Measurements from ENCODE around the gene AP1S1.
"Not testable (repeated sequence)": the region's sequence is repeated elsewhere in the genome, so short reads cannot be mapped to it uniquely, and the experiment has no call there.

The AP1S1 gene

GRCh38 chr7:101125989-101126650 is 28.2 kb upstream of the AP1S1 start:
- DNase-seq = no peak

DNA sequence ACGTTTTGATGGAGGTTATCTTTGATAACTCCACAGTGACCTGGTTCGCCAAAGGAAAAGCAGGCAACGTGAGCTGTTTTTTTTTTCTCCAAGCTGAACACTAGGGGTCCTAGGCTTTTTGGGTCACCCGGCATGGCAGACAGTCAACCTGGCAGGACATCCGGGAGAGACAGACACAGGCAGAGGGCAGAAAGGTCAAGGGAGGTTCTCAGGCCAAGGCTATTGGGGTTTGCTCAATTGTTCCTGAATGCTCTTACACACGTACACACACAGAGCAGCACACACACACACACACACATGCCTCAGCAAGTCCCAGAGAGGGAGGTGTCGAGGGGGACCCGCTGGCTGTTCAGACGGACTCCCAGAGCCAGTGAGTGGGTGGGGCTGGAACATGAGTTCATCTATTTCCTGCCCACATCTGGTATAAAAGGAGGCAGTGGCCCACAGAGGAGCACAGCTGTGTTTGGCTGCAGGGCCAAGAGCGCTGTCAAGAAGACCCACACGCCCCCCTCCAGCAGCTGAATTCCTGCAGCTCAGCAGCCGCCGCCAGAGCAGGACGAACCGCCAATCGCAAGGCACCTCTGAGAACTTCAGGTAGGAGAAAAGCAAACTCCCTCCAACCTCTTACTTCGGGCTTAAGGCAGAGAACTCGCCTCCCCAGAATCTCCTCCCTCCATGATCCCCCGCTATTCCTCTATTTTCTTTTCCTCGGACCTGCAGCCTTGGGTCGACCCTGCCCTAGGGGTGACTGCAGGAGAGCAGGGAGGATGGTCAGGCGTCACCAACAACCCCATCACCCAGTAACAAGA is 27.4 kb upstream of the AP1S1 start, which contains the start of gene SERPINE1:
SERPINE1 (plus strand) TSS at position 454 of the 809 bp plus-strand sequence. CDS start 1,290 bp downstream, outside the sequence.
- peak; percentile 9 for DNase-seq

- no peak for DNase-seq
These were observed 26.7 kb upstream of the AP1S1 start for GRCh38 chr7:101127460-101128039.

DNA sequence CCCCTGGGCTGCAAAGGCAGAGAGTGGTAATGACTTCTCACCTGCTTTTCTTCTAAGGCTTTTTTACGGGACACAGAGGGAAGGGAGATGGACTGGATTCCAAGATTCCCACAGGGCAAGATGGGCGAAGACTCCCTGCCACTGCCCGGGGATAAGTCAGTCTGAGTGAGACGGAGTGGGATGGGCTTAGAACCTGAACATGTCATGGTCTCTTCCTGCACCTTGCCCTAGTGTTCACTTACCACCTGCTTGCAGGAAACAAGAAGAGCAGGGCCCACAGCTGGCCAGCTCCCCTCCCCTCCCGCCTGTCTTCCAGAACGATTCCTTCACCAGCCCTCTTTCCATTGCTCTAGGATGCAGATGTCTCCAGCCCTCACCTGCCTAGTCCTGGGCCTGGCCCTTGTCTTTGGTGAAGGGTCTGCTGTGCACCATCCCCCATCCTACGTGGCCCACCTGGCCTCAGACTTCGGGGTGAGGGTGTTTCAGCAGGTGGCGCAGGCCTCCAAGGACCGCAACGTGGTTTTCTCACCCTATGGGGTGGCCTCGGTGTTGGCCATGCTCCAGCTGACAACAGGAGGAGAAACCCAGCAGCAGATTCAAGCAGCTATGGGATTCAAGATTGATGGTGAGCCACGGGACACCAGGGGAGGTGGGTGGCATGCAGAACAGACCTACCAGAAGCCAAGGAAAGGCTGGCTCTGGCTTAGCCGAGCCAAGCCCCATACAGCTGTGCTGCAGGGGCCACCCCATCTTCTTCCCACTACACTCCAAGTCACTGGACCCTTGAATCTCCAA is 26.0 kb upstream of the AP1S1 start:
- DNase-seq = no peak

DNA sequence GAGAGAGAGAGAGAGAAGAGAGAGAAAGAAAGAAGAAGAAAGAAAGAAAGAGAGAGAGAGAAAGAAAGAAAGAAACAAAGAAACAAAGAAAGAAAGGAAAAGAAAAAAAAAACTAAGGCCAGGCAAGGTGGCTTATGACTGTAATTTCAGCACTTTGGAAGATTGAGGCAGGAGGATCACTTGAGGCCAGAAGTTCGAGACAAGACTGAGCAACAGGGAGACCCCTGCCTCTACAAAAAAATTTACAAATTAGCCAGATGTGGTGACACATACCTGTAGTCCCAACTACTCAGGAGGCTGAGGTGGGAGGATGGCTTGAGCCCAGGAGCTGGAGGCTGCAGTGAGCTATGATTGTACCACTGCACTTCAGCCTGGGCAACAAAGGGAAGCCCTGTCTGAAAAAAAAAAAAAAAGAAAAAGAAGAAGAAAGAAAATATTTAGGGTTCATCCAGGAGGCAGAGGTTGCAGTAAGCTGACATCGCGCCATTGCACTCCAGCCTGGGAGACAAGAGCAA is 24.6 kb upstream of the AP1S1 start:
- DNase-seq = no peak

GRCh38 chr7:101132626-101133600 is 21.4 kb upstream of the AP1S1 start:
- DNase-seq = not testable (repeated sequence)

DNA sequence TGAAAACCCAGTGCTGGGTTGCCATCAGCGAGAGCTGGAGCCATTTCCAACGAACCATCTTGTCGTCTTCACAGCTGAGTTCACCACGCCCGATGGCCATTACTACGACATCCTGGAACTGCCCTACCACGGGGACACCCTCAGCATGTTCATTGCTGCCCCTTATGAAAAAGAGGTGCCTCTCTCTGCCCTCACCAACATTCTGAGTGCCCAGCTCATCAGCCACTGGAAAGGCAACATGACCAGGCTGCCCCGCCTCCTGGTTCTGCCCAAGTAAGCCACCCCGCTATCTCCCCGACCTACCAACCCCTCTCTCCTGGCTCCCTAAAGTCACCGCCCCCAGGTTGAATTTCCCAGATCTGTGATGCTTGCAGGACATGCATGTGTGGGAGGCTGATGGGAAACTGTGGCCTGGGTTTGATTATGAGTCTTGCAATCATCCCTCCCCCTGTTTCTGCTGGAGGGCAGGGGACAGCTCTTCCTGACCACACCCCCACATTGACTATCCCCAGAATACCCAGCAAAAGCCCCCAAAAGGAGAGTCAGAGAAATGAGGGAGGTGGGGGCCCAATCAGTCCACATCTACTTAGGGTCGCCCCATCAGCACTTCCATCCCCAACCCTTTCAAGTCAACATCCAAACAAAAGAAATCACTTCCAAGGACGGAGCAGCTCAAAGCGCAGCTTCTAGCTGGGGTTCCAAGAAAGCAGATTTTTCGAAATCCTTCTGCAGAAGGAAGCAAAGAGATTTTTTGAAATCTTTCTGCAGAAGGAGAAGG is 20.5 kb upstream of the AP1S1 start:
- DNase-seq = no peak

DNA sequence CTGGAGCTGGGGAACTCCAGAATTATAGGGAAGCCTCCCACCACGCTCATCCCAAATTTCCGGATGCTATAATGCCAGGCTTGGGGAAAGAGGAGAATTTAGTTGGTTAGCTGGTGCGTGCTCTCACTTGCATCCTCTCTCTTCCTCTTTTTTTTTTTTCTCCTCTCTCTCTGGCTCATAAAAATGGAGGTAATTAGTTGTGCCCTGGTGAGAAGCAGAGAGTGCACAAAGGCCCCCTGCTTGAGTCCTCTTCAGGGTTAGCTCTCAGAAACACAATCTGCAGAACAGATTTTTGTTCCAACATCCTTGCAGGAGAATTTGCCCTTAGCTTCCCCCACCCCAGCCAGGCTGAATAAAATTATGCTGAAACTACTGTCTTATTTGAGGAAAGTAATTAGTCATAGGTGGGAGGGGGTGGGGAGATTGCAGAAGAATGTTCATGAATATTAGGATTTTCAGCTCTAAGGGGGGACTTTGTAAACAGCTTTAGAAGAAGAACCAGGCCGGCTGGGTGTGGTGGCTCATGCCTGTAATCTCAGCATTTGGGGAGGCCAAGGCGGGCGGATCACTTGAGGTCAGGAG is 19.8 kb upstream of the AP1S1 start:
- DNase-seq = no peak

DNA sequence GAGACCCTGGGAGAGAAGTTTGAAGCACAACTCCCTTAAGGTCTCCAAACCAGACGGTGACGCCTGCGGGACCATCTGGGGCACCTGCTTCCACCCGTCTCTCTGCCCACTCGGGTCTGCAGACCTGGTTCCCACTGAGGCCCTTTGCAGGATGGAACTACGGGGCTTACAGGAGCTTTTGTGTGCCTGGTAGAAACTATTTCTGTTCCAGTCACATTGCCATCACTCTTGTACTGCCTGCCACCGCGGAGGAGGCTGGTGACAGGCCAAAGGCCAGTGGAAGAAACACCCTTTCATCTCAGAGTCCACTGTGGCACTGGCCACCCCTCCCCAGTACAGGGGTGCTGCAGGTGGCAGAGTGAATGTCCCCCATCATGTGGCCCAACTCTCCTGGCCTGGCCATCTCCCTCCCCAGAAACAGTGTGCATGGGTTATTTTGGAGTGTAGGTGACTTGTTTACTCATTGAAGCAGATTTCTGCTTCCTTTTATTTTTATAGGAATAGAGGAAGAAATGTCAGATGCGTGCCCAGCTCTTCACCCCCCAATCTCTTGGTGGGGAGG is 16.5 kb upstream of the AP1S1 start:
- DNase-seq = no peak

GRCh38 chr7:101138213-101138870 is 15.9 kb upstream of the AP1S1 start:
- DNase-seq = peak; percentile 70

- no peak for DNase-seq
These were observed 14.0 kb upstream of the AP1S1 start for GRCh38 chr7:101140339-101140699.

DNA sequence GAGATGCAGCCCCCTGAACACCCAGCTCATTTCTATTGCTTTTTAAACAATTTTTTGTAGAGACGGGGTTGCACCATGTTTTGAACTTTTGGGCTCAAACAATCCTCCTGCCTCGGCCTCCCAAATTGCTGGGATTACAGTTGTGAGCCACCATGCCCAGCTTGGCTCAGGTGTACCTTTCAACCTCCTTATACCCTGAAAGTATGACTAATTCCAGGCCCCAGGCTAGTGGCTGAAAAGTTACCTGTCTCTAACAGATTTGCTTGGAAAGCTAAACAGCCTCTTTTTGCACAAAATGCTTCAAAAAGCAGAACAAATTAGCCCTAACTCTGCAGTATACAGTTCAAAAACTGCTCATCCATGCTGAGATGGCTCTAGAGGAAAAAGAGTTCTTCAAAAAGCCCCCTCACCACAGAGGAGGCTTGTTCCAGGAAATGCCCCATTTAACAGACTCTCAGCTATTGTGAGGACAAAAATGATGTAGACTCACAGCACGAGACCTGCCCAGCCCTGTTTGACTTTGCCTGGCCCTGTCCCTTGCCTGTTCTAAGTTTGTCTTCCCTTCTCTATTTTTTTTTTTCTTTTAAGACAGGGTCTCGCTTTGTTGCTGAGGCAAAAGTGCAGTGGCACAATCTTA is 13.4 kb upstream of the AP1S1 start:
- no peak for DNase-seq

GRCh38 chr7:101151908-101152651 is 2.2 kb upstream of the AP1S1 start:
- no peak for DNase-seq

DNA sequence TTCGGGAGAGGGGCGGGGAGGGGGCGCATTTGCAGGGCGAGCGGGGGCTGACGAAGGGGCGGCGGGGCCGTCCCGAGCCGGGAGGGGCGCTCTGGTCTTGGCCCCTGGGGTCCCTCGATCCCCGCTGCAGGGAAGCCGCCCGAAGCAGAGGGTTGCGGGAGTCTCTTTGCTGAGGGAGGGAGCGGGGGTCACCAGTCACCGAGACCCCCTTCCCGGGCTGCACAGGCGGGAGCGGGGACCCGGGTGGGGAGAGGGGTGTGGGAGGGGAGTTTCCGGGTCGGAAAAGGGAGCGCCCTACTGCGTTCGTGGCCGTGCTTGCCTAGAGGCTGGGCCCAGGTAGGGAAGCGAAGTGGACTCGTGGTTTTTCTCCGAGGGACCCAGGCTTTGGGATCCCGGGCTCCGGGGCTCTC is 422 bp downstream of the AP1S1 start:
- DNase-seq = no peak

GRCh38 chr7:101155303-101155702 is 1.0 kb downstream of the AP1S1 start:
- no peak for DNase-seq

DNA sequence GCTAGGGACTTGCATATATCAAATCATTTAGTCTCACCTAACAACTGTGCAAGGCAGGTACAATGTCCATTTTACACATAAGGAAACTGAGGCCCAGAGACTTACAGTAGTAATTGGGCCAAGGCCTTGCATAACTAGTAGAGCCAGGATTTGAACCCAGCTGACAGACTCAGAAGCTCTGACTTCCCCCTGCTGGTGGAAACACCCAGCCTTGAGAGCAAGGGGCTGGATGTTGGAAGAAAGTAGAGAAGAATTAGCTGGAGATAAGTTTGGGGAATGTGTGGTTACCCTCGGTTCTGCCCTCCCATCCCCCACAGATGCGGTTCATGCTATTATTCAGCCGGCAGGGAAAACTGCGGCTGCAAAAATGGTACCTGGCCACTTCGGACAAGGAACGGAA is 2.0 kb downstream of the AP1S1 start:
- DNase-seq = no peak

DNA sequence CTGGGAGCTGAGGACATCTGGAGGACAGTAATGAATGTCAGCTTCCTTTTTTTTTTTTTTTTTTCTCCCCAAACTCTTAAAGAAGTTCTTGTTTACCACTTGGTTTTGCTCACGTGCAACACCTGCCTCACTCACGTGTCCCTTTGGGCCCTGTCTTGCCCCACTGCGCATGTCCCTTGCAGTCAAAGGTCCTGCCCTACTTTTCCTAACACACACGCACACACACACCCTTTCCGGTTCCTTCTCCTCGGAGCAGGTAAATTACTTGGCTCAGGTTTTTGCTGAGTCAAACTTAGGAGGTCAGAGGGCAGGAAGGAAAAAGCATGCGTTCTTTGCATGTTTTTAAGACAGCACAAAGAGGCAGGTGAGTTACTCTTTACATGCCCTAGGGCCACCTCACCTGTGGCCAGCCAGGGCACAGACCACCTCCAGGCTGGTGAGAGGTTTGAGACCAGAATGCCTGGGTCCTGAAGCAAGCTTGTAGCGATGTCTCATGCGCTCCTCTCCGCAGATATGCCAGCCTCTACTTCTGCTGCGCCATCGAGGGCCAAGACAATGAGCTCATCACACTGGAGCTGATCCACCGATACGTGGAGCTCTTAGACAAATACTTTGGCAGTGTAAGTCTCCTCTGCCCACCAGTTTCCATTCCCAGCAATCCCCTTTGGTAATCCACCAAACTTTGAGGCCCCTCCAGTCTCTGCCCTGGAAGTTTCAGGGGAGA is 2.8 kb downstream of the AP1S1 start:
- DNase-seq = no peak

Measured in effector CD4-positive, alpha-beta T cell (primary cell).